GM19193 (cell line): ENCODE measurements around the gene MXD1.

Experiments used
- POLR2A ChIP-seq: IDR thresholded peaks from 4 replicates; pipeline ENCODE4 v1.6.1; 2011; ENCODE audit not compliant: insufficient read depth, insufficient read length; ENCODE audit errors: extremely low read depth

The MXD1 gene

GRCh38 chr2:69961496-69961895 lies 46.6 kb downstream of the MXD1 start, which contains the start of gene ASPRV1:
TSS of gene ASPRV1 (minus strand) at chr2:69961631. CDS start at chr2:69961436, 195 bp downstream.
- no peak for TF ChIP-seq POLR2A

DNA sequence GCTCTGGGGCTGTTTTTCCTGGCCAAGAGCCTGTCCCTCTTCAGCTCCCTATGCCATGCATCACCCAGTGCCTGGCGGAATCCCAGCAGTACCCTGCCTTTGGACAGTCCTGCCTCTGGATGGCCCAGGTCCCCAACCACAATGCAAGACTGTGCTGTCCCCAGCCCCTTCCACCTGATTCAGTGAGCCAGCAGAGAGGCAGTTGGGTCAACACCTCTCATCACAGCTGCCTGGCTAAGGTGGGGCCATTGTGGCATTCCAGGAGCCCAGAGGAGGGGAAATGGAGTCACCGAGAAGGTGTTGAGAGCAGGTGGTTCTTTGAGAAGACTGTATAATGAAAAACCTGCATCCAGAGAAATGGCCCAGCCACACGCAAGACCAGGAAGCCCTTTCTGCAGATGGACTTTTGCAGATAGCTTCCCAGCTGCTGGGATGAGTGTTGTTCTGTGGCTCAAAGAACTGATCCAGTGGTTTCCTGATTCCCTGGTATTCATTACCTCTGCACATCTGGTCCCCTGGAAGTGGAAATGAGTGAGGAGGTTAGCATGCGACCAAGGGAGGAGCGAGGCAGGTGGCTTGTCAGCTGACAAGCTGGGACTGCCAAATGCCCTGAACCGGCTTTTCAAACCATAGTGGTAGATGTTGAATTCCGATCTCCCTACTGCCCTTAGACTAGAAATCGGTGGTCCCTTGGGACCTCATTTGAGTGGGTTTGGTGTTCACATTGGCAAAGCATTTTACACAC lies 48.2 kb downstream of the MXD1 start:
- no peak for TF ChIP-seq POLR2A

GRCh38 chr2:69964353-69964841 lies 49.5 kb downstream of the MXD1 start:
- TF ChIP-seq POLR2A: no peak

DNA sequence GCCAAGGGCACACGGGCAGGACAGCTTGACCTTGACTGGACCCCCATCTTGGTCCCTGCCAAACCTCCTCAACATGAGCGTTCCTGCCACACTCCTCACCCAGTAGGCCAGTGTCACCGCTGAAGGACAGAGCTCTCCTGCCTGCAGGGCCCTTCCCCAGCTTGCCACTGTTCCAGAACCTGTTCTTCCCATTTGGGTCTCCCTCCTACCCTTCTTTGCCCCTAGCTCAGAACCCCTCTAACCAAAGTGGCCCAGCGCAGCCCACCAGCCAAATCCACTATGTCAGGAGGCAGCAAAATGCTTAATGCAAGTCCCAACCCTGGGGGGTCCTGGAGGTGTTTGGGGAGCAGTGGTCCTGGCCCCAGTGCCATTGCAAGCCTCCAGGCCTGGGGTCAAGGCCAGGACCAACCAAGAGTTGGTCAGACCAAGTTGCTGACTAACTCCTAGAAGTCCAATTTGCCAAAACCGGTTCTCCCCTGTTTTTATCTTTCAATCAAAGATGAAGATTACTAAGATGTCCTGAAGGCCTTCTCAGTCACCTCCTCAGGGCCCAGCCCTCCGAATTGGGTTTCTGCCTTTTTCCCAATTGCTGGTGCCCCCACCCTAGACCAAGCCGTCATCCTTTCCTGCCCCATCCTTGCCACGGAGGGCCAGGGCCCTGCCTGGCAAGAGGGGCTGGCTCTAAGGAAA lies 51.0 kb downstream of the MXD1 start:
- no peak for TF ChIP-seq POLR2A

- TF ChIP-seq POLR2A: no peak
Measured at GRCh38 chr2:69966496-69966895, 51.6 kb downstream of the MXD1 start.

DNA sequence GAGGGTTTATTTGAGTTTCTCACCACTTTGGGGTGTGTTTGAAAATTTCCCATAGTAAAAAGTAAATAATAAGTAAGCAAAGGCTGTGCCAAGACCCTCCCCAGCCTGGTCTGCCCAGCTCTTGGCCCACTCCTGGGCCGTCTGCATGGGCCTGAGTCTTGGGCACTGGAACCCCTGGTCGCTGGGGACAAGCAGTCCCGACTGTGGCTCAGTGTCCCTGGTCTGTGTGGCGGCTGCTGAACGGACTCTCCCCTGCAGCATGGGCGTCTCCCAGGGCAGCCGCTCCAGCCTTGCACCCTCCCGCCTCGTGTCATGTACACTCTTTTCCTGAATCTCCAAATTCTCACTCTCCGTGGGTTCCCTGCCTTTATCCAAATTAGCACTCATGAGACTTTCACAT lies 53.7 kb downstream of the MXD1 start:
- TF ChIP-seq POLR2A: no peak

DNA sequence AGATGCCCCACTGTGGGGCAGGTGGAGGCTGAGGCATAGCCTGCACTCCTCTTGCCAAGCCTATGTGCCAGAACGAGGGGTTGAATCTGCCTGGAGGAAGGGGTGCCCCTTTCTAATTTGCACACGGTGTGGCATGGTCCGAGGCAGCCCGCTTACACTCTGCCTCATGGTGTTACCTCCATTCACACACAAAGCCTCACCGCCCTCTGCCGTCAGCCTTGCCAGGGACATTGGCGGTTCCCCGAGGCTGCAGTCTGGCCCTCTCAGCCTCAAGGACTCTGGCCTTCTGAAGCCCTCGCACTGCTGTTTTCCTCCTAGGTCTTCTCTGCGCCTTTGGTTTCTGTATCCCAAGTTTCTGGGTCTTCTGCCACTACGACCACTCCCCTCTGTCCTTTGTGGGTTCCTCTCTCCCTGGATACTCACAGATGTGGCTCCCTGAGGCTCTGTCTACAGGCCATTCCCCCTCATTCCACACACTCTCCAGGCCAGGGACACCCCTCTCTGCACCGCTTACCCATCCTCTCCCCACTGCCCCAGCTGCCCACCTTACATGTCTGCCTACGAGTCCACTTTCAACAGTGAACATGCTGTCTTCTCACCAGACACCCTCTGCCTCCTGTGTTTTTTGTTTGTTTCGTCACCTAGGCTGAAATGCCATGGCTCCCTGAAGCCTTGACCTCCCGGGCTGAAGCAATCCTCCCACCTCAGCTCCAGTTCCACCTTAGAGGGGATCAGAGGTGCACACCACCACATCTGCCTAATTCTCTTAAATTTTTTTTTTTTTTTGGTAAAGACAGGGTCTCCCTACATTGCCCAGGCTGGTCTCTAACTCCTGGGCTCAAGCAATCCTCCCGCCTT lies 54.4 kb downstream of the MXD1 start:
- TF ChIP-seq POLR2A: no peak

GRCh38 chr2:69969991-69970390 lies 55.1 kb downstream of the MXD1 start:
- no peak for TF ChIP-seq POLR2A

DNA sequence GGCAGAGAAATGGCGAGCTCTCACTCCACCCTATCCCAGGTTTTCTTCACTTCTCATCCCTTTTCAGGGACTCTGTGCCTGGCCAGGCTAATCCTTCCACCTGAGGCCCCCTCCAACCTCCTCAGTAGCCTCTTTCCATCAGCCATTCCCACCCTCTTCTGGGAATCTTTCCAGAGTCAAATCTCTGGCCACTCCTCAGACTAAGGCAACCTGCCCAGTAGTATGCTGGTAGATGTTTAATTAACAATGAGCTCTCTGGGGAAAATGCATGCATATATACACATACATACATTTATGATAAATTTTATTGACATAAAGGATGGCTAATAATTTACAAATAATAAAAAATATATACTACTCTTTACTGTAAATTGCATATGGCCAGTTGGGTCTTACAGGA lies 57.9 kb downstream of the MXD1 start:
- TF ChIP-seq POLR2A: no peak

GRCh38 chr2:69973335-69973735 lies 58.4 kb downstream of the MXD1 start:
- TF ChIP-seq POLR2A: no peak

- no peak for TF ChIP-seq POLR2A
Measured at GRCh38 chr2:69975136-69975852, 60.4 kb downstream of the MXD1 start.

GRCh38 chr2:69975853-69976462 lies 61.0 kb downstream of the MXD1 start:
- no peak for TF ChIP-seq POLR2A

DNA sequence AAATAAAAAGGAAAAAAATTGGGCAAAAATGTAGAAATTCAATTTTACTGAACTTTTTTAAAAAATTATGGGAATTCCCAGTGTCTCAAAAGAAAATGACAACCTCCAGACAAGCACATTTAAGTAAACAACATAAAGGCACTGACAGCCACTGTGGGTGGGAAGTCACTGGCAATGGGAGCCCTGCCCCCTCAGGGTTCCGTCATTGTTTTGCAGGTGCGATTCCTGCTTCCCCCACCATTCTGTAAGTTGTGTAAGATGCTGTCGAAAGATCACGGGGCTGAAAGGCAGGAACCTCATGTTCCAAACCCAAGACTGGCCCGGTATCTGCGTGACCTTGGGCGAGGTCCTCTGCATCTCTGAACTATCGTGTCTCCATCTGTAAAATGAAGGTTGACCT lies 62.3 kb downstream of the MXD1 start:
- TF ChIP-seq POLR2A: no peak

DNA sequence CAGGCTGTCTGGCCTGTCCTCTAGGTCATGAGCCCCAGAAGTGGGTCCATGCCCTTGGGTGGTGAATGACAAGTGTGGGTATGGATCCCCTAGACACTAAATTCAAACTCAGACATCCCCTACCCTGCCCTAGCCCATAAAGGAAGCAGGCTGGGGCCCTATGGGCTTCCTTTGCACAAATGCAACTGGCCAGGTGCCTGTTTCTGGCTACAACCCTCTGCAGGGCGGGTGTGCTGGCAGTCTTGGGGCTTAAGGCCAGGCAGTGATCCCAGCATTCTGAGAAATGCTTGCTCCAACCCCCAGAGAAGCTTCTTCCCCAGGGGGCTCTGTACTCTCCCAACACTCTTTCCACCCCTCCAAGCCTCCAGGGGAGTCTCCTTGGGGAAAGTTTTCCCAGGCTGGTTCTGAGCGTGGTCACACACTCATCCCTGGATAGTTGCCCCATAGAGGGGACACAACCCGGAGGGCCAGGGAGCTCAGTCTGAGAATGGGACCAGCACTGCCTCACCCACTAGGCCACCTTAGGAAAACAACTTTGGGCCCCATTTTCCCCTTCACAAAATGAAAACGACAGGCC lies 63.1 kb downstream of the MXD1 start:
- TF ChIP-seq POLR2A: no peak
